CD4-positive, alpha-beta T cell (primary cell): Measurements from ENCODE around the gene EFEMP2. TPM values are rescaled to one million over a fixed set of nuclear protein-coding genes. Genes with fewer than 3 reads are reported as not detected.

Experiments
- ATAC-seq: fragments of 200-7000 bp; cut with Tn5 transposase; one replicate; pipeline ENCODE4 v1.10.0; 2022; ENCODE audit warnings: mild to moderate bottlenecking; ENCODE audit not compliant: poor library complexity
- CTCF ChIA-PET: fragments of 350-600 bp; sonication (Branson Sonifier 250); formaldehyde crosslinking; loops from one replicate; lab custom pipeline; 2021; ENCODE audit warnings: antibody characterized with exemption, inconsistent platforms; lab: Charles Lee
- POLR2A ChIA-PET: fragments of 350-600 bp; sonication (Branson Sonifier 250); formaldehyde crosslinking; loops from one replicate; lab custom pipeline; 2021; ENCODE audit warnings: antibody characterized with exemption, inconsistent platforms; lab: Charles Lee
- DNase-seq, 14 experiments: peaks; one replicate each; pipeline ENCODE4 v3.0.0-alpha.2; 2013 to 2020; ENCODE audit warnings: mixed read lengths in 2 of 14
- H3K27ac ChIP-seq, 2 donors: one replicate each; pipeline versions ENCODE4 v1.5.1 to v1.7.0; 2013; ENCODE audit warnings: low read length in 2 of 2, low read depth in 1 of 2, mild to moderate bottlenecking in 1 of 2
- H3K27me3 ChIP-seq, 2 experiments: 1 replicate in 1 of 2; 2 replicates in 1 of 2; pipeline versions ENCODE4 v1.6.1 to v1.7.0; 2013; ENCODE audit warnings: low read length in 2 of 2, control low read depth in 1 of 2, mild to moderate bottlenecking in 1 of 2, moderate library complexity in 1 of 2; ENCODE audit not compliant: insufficient read depth in 2 of 2, control insufficient read depth in 1 of 2
- H3K36me3 ChIP-seq: one replicate; pipeline ENCODE4 v1.6.1; 2013; ENCODE audit warnings: low read length, control low read depth; ENCODE audit not compliant: insufficient read depth
- H3K4me1 ChIP-seq: one replicate; pipeline ENCODE4 v1.6.1; 2013; ENCODE audit warnings: low read length, control low read depth; ENCODE audit not compliant: insufficient read depth
- H3K4me3 ChIP-seq: one replicate; pipeline ENCODE4 v1.5.1; 2013; ENCODE audit warnings: mild to moderate bottlenecking, low read length, moderate library complexity
- H3K9me3 ChIP-seq, 2 experiments: 1 replicate in 1 of 2; 2 replicates in 1 of 2; pipeline versions ENCODE4 v1.6.1 to v1.7.0; 2013; ENCODE audit warnings: low read length in 2 of 2, mild to moderate bottlenecking in 2 of 2, control low read depth in 1 of 2, moderate library complexity in 1 of 2; ENCODE audit not compliant: control insufficient read depth in 1 of 2, insufficient read depth in 1 of 2
- H3K27ac Mint-ChIP-seq: one replicate; pipeline ENCODE4 v1.8.0; 2020; ENCODE audit warnings: mixed read lengths
- H3K27me3 Mint-ChIP-seq: one replicate; pipeline ENCODE4 v1.8.0; 2021; ENCODE audit warnings: mixed read lengths
- H3K36me3 Mint-ChIP-seq: one replicate; pipeline ENCODE4 v1.8.0; 2021; ENCODE audit warnings: low read depth, mixed read lengths
- H3K4me1 Mint-ChIP-seq: one replicate; pipeline ENCODE4 v1.8.0; 2021; ENCODE audit warnings: low read depth, mixed read lengths
- H3K4me3 Mint-ChIP-seq: one replicate; pipeline ENCODE4 v1.8.0; 2020; ENCODE audit warnings: mild to moderate bottlenecking, mixed read lengths
- H3K9me3 Mint-ChIP-seq: one replicate; pipeline ENCODE4 v1.8.0; 2020; ENCODE audit warnings: mixed read lengths
- CTCF ChIP-seq: fragments of 200-600 bp; IDR thresholded peaks from one replicate; pipeline ENCODE4 v1.8.0; 2022; ENCODE audit warnings: antibody characterized with exemption, mild to moderate bottlenecking
- intact Hi-C, 2 experiments: fragments of 100-400 bp; cut with DNase I in 1 of 2; cut with micrococcal nuclease in 1 of 2; formaldehyde crosslinking; loops; one replicate each; pipeline versions ENCODE4 v1.15.1 to v1.9.0; 2023 to 2025; cut with DNase I, micrococcal nuclease
- total RNA-seq, 174 experiments: library from RNA in 2 of 174; stranded (reverse) in 2 of 174; gene quantifications; one replicate each; pipeline ENCODE4 v1.2.3 and lab custom pipeline; 2021 to 2026

EFEMP2 gene
- total RNA-seq, 2 experiments from 2014 or later: 5.2 to 5.9 TPM

- Mint-ChIP-seq H3K36me3 (no peaks in the 10 kb centered on the region), H3K27ac (no peak overlapping the region), H3K27me3 (no peaks in the 10 kb centered on the region), H3K4me3 (no peak overlapping the region), H3K9me3 (no peaks in the 10 kb centered on the region), H3K4me1 (peaks cover 6% of the 10 kb centered on the region)
- POLR2A ChIA-PET: no interaction called here
- DNase-seq: no peak
- intact Hi-C loops: no loop called here
- H3K9me3 ChIP-seq: no peaks in the 10 kb centered on the region
- H3K27ac ChIP-seq: no peak overlapping the region
- no peak for TF ChIP-seq CTCF
- H3K27me3 ChIP-seq: peaks cover 0 to 2% of the 10 kb centered on the region in 2 experiments
- H3K4me3 ChIP-seq: no peak overlapping the region
- CTCF ChIA-PET: interaction anchor here (3.5 kb wide), 1 partner anchor 11 kb away, joined by 7 read pairs; no protein-coding TSS in a partner anchor
- no peaks in the 10 kb centered on the region for H3K36me3 ChIP-seq
- H3K4me1 ChIP-seq: peaks cover 19% of the 10 kb centered on the region
- no peak for ATAC-seq
These were observed 43.1 kb downstream of the EFEMP2 start for GRCh38 chr11:65829459-65829858.

GRCh38 chr11:65826984-65827735 is 45.4 kb downstream of the EFEMP2 start:
- TF ChIP-seq CTCF: no peak
- H3K27me3 ChIP-seq: peaks cover 0 to 2% of the 10 kb centered on the region in 2 experiments
- H3K36me3 ChIP-seq: no peaks in the 10 kb centered on the region
- POLR2A ChIA-PET: no interaction called here
- no peak overlapping the region for H3K4me3 ChIP-seq
- H3K27ac ChIP-seq: no peak overlapping the region
- Mint-ChIP-seq H3K9me3 (no peaks in the 10 kb centered on the region), H3K27me3 (no peaks in the 10 kb centered on the region), H3K36me3 (no peaks in the 10 kb centered on the region), H3K4me3 (no peak overlapping the region), H3K27ac (no peak overlapping the region), H3K4me1 (no peaks in the 10 kb centered on the region)
- no peaks in the 10 kb centered on the region for H3K4me1 ChIP-seq
- no peaks in the 10 kb centered on the region for H3K9me3 ChIP-seq
- CTCF ChIA-PET: interaction anchor here (0.5 to 3.5 kb wide), 4 partner anchors 9 to 58 kb away, joined by 3 to 7 read pairs (median 4); no protein-coding TSS in a partner anchor
- no peak for ATAC-seq
- no peak for DNase-seq
- intact Hi-C loops: no loop called here

GRCh38 chr11:65822776-65823528 is 49.6 kb downstream of the EFEMP2 start:
- no peak for TF ChIP-seq CTCF
- H3K4me3 ChIP-seq: no peak overlapping the region
- H3K4me1 ChIP-seq: peaks cover 3% of the 10 kb centered on the region
- intact Hi-C loops: no loop called here
- H3K27me3 Mint-ChIP-seq: no peaks in the 10 kb centered on the region
- no peaks in the 10 kb centered on the region for H3K9me3 ChIP-seq
- H3K36me3 ChIP-seq: no peaks in the 10 kb centered on the region
- no peaks in the 10 kb centered on the region for H3K4me1 Mint-ChIP-seq
- H3K36me3 Mint-ChIP-seq: no peaks in the 10 kb centered on the region
- DNase-seq (no peak), ATAC-seq (no peak)
- H3K4me3 Mint-ChIP-seq: no peak overlapping the region
- ChIA-PET POLR2A (no interaction called here), CTCF (no interaction called here)
- H3K9me3 Mint-ChIP-seq: no peaks in the 10 kb centered on the region
- H3K27me3 ChIP-seq: peaks cover 0 to 2% of the 10 kb centered on the region in 2 experiments
- no peak overlapping the region for H3K27ac Mint-ChIP-seq
- no peak overlapping the region for H3K27ac ChIP-seq
